22Rv1 (cell line): ENCODE results near the gene USP38.

Source experiments
- ZFX ChIP-seq: fragments of 450-650 bp; IDR thresholded peaks from 2 replicates; pipeline ENCODE4 v1.6.1; 2017; ENCODE audit warnings: antibody characterized with exemption, borderline replicate concordance
- TF ChIP-seq, protein P1 (sequence below): fragments of 450-650 bp; IDR thresholded peaks from 2 replicates; pipeline ENCODE4 v1.5.1; 2017; ENCODE audit warnings: mild to moderate bottlenecking

DNA sequence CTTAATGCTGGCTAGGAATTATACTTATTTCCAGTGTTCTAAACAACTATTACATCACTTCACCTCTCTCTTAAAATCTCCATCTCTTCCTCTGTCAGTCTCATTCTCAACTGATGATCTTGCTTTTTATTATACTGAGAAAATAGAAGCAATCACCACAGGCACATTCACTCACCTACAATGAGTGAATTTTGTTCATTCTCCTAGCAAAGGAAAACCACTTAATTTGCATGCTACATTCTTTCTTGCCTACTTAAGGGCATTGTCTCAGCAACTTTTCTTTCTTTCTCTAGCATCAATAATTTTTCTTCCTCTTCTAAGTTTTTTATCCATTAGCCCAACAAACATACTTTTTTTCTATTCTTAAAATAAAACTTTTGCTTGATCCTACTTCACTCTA is 21.1 kb upstream of the USP38 start:
- TF ChIP-seq, protein P1, sequence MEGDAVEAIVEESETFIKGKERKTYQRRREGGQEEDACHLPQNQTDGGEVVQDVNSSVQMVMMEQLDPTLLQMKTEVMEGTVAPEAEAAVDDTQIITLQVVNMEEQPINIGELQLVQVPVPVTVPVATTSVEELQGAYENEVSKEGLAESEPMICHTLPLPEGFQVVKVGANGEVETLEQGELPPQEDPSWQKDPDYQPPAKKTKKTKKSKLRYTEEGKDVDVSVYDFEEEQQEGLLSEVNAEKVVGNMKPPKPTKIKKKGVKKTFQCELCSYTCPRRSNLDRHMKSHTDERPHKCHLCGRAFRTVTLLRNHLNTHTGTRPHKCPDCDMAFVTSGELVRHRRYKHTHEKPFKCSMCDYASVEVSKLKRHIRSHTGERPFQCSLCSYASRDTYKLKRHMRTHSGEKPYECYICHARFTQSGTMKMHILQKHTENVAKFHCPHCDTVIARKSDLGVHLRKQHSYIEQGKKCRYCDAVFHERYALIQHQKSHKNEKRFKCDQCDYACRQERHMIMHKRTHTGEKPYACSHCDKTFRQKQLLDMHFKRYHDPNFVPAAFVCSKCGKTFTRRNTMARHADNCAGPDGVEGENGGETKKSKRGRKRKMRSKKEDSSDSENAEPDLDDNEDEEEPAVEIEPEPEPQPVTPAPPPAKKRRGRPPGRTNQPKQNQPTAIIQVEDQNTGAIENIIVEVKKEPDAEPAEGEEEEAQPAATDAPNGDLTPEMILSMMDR = no peak
- TF ChIP-seq ZFX = no peak
